SIG-M5 (cell line): ENCODE results near the gene TDG.
"Not testable (repeated sequence)": the region's sequence is repeated elsewhere in the genome, so short reads cannot be mapped to it uniquely, and the experiment has no call there.

Experiments used
- DNase-seq: peaks from one replicate; lab custom pipeline; 2025; lab: John Stamatoyannopoulos, UW

TDG gene

GRCh38 chr12:104022786-104023185 lies 57.1 kb downstream of the TDG start:
- DNase-seq = no peak

- DNase-seq = no peak
Measured at GRCh38 chr12:104023710-104024109, 58.0 kb downstream of the TDG start.

- DNase-seq = no peak
Measured at GRCh38 chr12:104024348-104024747, 58.7 kb downstream of the TDG start.

GRCh38 chr12:104025771-104026170 lies 60.1 kb downstream of the TDG start:
- no peak for DNase-seq

GRCh38 chr12:104026841-104027599 lies 61.3 kb downstream of the TDG start:
- no peak for DNase-seq

- DNase-seq = not testable (repeated sequence)
Measured at GRCh38 chr12:104030596-104030995, 64.9 kb downstream of the TDG start.

GRCh38 chr12:104036143-104036542 lies 70.5 kb downstream of the TDG start:
- not testable (repeated sequence) for DNase-seq
